ENCODE data around the gene FLII.
"Not testable (repeated sequence)": the region's sequence is repeated elsewhere in the genome, so short reads cannot be mapped to it uniquely, and the experiment has no call there.

FLII gene

GRCh38 chr17:18258356-18259038, at the start of gene FLII:
Gene FLII, minus strand, starts transcription at chr17:18258738. Its CDS starts 48 bp downstream, at chr17:18258690.
- DNase-seq (ENCODE audit: low read depth), result peak; percentile 41

- DNase-seq (ENCODE audit: low read depth), result not testable (repeated sequence)
Observed at GRCh38 chr17:18303206-18303605, 44.7 kb upstream of the FLII start.

- DNase-seq (ENCODE audit: low read depth), result no peak
Observed at GRCh38 chr17:18300725-18301480, 42.4 kb upstream of the FLII start.

- DNase-seq (ENCODE audit: low read depth), result not testable (repeated sequence)
Observed at GRCh38 chr17:18298061-18298460, 39.5 kb upstream of the FLII start.

GRCh38 chr17:18291718-18292540, 33.4 kb upstream of the FLII start:
- no peak for DNase-seq (ENCODE audit: low read depth)

- no peak for DNase-seq (ENCODE audit: low read depth)
Observed at GRCh38 chr17:18285296-18285695, 26.8 kb upstream of the FLII start.

GRCh38 chr17:18281788-18282187, 23.2 kb upstream of the FLII start:
- no peak for DNase-seq (ENCODE audit: low read depth)

GRCh38 chr17:18280766-18281371, 22.3 kb upstream of the FLII start:
- DNase-seq (ENCODE audit: low read depth), result no peak

- DNase-seq (ENCODE audit: low read depth), result no peak
Observed at GRCh38 chr17:18280249-18280648, 21.7 kb upstream of the FLII start.

- DNase-seq (ENCODE audit: low read depth), result no peak
Observed at GRCh38 chr17:18278867-18279266, 20.3 kb upstream of the FLII start.

- no peak for DNase-seq (ENCODE audit: low read depth)
Observed at GRCh38 chr17:18277076-18277475, 18.5 kb upstream of the FLII start.

GRCh38 chr17:18270046-18270931, 11.8 kb upstream of the FLII start:
- no peak for DNase-seq (ENCODE audit: low read depth)

- no peak for DNase-seq (ENCODE audit: low read depth)
Observed at GRCh38 chr17:18267927-18268711, 9.6 kb upstream of the FLII start.

- DNase-seq (ENCODE audit: low read depth), result no peak
Observed at GRCh38 chr17:18267366-18267765, 8.8 kb upstream of the FLII start.

- DNase-seq (ENCODE audit: low read depth), result no peak
Observed at GRCh38 chr17:18263885-18264682, 5.5 kb upstream of the FLII start.

GRCh38 chr17:18262641-18263040, 4.1 kb upstream of the FLII start:
- DNase-seq (ENCODE audit: low read depth), result no peak

GRCh38 chr17:18262111-18262510, 3.6 kb upstream of the FLII start:
- no peak for DNase-seq (ENCODE audit: low read depth)

- no peak for DNase-seq (ENCODE audit: low read depth)
Observed at GRCh38 chr17:18261659-18262058, 3.1 kb upstream of the FLII start.

GRCh38 chr17:18261146-18261515, 2.6 kb upstream of the FLII start:
- DNase-seq (ENCODE audit: low read depth), result no peak
